SK-N-SH (cell line): ENCODE data around the gene LILRB5. TPM values are rescaled to one million over a fixed set of nuclear protein-coding genes. Genes with fewer than 3 reads are reported as not detected.
"Not testable (repeated sequence)": the region's sequence is repeated elsewhere in the genome, so short reads cannot be mapped to it uniquely, and the experiment has no call there.

Source experiments
- CTCF ChIA-PET: fragments of 300-600, 350-600 bp; formaldehyde crosslinking; extraction: SDS; loops from one replicate; lab custom pipeline; 2021; lab: Yijun Ruan, JAX
- POLR2A ChIA-PET: fragments of 350-600 bp; sonication (Branson Sonifier 250); formaldehyde crosslinking; extraction: SDS; loops from one replicate; lab custom pipeline; 2020; ENCODE audit warnings: antibody characterized with exemption, inconsistent platforms; lab: Yijun Ruan, JAX
- DNase-seq: peaks from one replicate; pipeline ENCODE4 v3.0.0; 2012
- H2AFZ ChIP-seq: fragments of 200-600 bp; sonication (generic); 2 replicates; pipeline ENCODE4 v1.8.1; 2016; ENCODE audit warnings: antibody characterized with exemption, mild to moderate bottlenecking, low read depth
- H3F3A ChIP-seq: fragments of 200-600 bp; sonication (generic); replicated peaks from 2 replicates; pipeline ENCODE3; 2016; ENCODE audit warnings: antibody characterized with exemption, mild to moderate bottlenecking; ENCODE audit not compliant: insufficient read depth
- H3K27ac ChIP-seq, 2 experiments: fragments of 200-500 bp in 1 of 2; fragments of 200-600 bp in 1 of 2; sonication (Bioruptor generic) in 1 of 2; sonication (generic), shearing (Covaris generic) in 1 of 2; 2 replicates each; pipeline versions ENCODE4 v1.5.1 to v1.6.1; 2014 to 2016; ENCODE audit warnings: low read depth in 2 of 2, inconsistent platforms in 1 of 2, low read length in 1 of 2, mild to moderate bottlenecking in 1 of 2, mixed read lengths in 1 of 2
- H3K27me3 ChIP-seq: fragments of 200-600 bp; sonication (generic), shearing (Covaris generic); 2 replicates; pipeline ENCODE4 v1.6.1; 2016; ENCODE audit warnings: mixed run types; ENCODE audit not compliant: insufficient read depth
- H3K36me3 ChIP-seq, 2 experiments: fragments of 200-500 bp in 1 of 2; fragments of 200-600 bp in 1 of 2; sonication (Bioruptor generic) in 1 of 2; sonication (generic) in 1 of 2; replicated peaks in 1 of 2; 2 replicates each; pipeline versions ENCODE3 to v1.5.1; 2014 to 2016; ENCODE audit warnings: low read length in 1 of 2, mild to moderate bottlenecking in 1 of 2; ENCODE audit not compliant: insufficient read depth in 2 of 2, control insufficient read depth in 1 of 2
- H3K4me1 ChIP-seq, 2 experiments: fragments of 200-500 bp in 1 of 2; fragments of 200-600 bp in 1 of 2; sonication (Bioruptor generic) in 1 of 2; sonication (generic), shearing (Covaris generic) in 1 of 2; 2 replicates each; pipeline versions ENCODE4 v1.5.1 to v1.6.1; 2014 to 2016; ENCODE audit warnings: low read depth in 1 of 2, low read length in 1 of 2, mixed run types in 1 of 2; ENCODE audit not compliant: insufficient read depth in 2 of 2, control insufficient read depth in 1 of 2
- H3K4me2 ChIP-seq: fragments of 200-600 bp; sonication (generic), shearing (Covaris generic); 2 replicates; pipeline ENCODE4 v1.6.1; 2017; ENCODE audit warnings: mixed run types
- H3K4me3 ChIP-seq, 2 experiments: fragments of 200-500 bp in 1 of 2; fragments of 200-600 bp in 1 of 2; sonication (Bioruptor generic) in 1 of 2; sonication (generic), shearing (Covaris generic) in 1 of 2; 2 replicates each; pipeline versions ENCODE4 v1.5.1 to v1.8.1; 2014 to 2016; ENCODE audit warnings: low read depth in 2 of 2, inconsistent platforms in 1 of 2, low read length in 1 of 2, mild to moderate bottlenecking in 1 of 2, mixed read lengths in 1 of 2, moderate library complexity in 1 of 2
- H3K79me2 ChIP-seq: fragments of 200-600 bp; sonication (generic); 2 replicates; pipeline ENCODE4 v1.8.1; 2017; ENCODE audit warnings: mild to moderate bottlenecking; ENCODE audit not compliant: insufficient read depth
- H3K9ac ChIP-seq: fragments of 200-600 bp; sonication (generic); 2 replicates; pipeline ENCODE4 v1.6.1; 2017; ENCODE audit warnings: mixed run types
- H3K9me2 ChIP-seq: fragments of 200-600 bp; sonication (generic); 2 replicates; pipeline ENCODE4 v1.6.1; 2017; ENCODE audit warnings: mixed run types
- H3K9me3 ChIP-seq: fragments of 200-600 bp; sonication (generic); 2 replicates; pipeline ENCODE4 v1.6.1; 2017; ENCODE audit warnings: mixed run types, mild to moderate bottlenecking, moderate library complexity
- H4K20me1 ChIP-seq: fragments of 200-600 bp; sonication (generic); 2 replicates; pipeline ENCODE4 v1.6.1; 2017; ENCODE audit warnings: mild to moderate bottlenecking, mixed run types; ENCODE audit not compliant: insufficient read depth
- CHD2 ChIP-seq: fragments of 150-350 bp; IDR thresholded peaks from 2 replicates; pipeline ENCODE4 v1.6.1; 2018; ENCODE audit warnings: low read length; ENCODE audit not compliant: partially characterized antibody
- CTCF ChIP-seq: fragments of 200-600 bp; sonication (generic); IDR thresholded peaks from 2 replicates; pipeline ENCODE4 v1.6.1; 2017; ENCODE audit warnings: antibody characterized with exemption, mild to moderate bottlenecking, moderate library complexity
- EP300 ChIP-seq, 2 experiments: IDR thresholded peaks; 2 replicates each; pipeline versions ENCODE4 v1.4.0 to v1.6.1; 2012; ENCODE audit warnings: borderline replicate concordance in 1 of 2, low read depth in 1 of 2, low read length in 1 of 2
- FOXJ3 ChIP-seq: sonication (generic); formaldehyde crosslinking; IDR thresholded peaks from 2 replicates; pipeline ENCODE4 v1.5.1; 2020; ENCODE audit warnings: mild to moderate bottlenecking, missing genetic modification reagents
- FOXM1 ChIP-seq: IDR thresholded peaks from 2 replicates; pipeline ENCODE4 v1.4.0; 2012; ENCODE audit warnings: low read depth, mild to moderate bottlenecking
- GABPA ChIP-seq: IDR thresholded peaks from 2 replicates; pipeline ENCODE4 v1.4.0; 2012; ENCODE audit warnings: low read depth, mild to moderate bottlenecking
- JUND ChIP-seq: IDR thresholded peaks from 2 replicates; pipeline ENCODE4 v1.4.0; 2012
- MXI1 ChIP-seq: IDR thresholded peaks from 2 replicates; pipeline ENCODE4 v1.6.1; 2012; ENCODE audit warnings: mild to moderate bottlenecking, low read depth, low read length, improper control_type of control experiment
- NFIC ChIP-seq: IDR thresholded peaks from 2 replicates; pipeline ENCODE4 v1.4.0; 2012; ENCODE audit warnings: borderline replicate concordance
- RCOR1 ChIP-seq: fragments of 150-350 bp; IDR thresholded peaks from 2 replicates; pipeline ENCODE4 v1.6.1; 2017; ENCODE audit warnings: antibody characterized with exemption, low read length
- REST ChIP-seq: IDR thresholded peaks from 2 replicates; pipeline ENCODE4 v1.6.1; 2012; ENCODE audit warnings: mild to moderate bottlenecking, low read depth, low read length, moderate library complexity
- RXRA ChIP-seq: IDR thresholded peaks from 2 replicates; pipeline ENCODE4 v1.4.0; 2012; ENCODE audit warnings: low read depth, mild to moderate bottlenecking, borderline replicate concordance
- SIN3A ChIP-seq: IDR thresholded peaks from 2 replicates; pipeline ENCODE4 v1.6.1; 2012; ENCODE audit warnings: low read depth, mild to moderate bottlenecking, low read length, moderate library complexity, borderline replicate concordance
- TCF12 ChIP-seq: IDR thresholded peaks from 2 replicates; pipeline ENCODE4 v1.4.0; 2012
- YY1 ChIP-seq: IDR thresholded peaks from 2 replicates; pipeline ENCODE4 v1.4.0; 2012; ENCODE audit warnings: low read depth, mild to moderate bottlenecking
- WGBS: methylation state at CpG from one replicate; pipeline ENCODE4 v1.1.6; 2017; ENCODE audit warnings: low lambda C conversion rate; 5-methylcytosine and 5-hydroxymethylcytosine counted together
- polyA plus RNA-seq, 3 experiments: library from polyadenylated mRNA; depleted of rRNA; stranded (reverse); fragments of >200 nt; gene quantifications; 2 replicates each; pipeline ENCODE4 v1.2.3, GENCODE V29; 2012
- TF ChIP-seq, protein P1 (sequence below): fragments of 150-350 bp; IDR thresholded peaks from 2 replicates; pipeline ENCODE4 v1.6.1; 2017; ENCODE audit warnings: antibody characterized with exemption, low read length, low read depth, borderline replicate concordance
- TF ChIP-seq, protein P2 (sequence below): IDR thresholded peaks from 2 replicates; pipeline ENCODE4 v1.4.0; 2012; ENCODE audit warnings: low read depth, borderline replicate concordance
- TF ChIP-seq, protein P3 (sequence below): IDR thresholded peaks from 2 replicates; pipeline ENCODE4 v1.4.0; 2012; ENCODE audit warnings: low read depth, borderline replicate concordance

Gene LILRB5
- polyA plus RNA-seq, 1 of the 3 experiments (the other 2 are of a cell fraction) = not detected

DNA sequence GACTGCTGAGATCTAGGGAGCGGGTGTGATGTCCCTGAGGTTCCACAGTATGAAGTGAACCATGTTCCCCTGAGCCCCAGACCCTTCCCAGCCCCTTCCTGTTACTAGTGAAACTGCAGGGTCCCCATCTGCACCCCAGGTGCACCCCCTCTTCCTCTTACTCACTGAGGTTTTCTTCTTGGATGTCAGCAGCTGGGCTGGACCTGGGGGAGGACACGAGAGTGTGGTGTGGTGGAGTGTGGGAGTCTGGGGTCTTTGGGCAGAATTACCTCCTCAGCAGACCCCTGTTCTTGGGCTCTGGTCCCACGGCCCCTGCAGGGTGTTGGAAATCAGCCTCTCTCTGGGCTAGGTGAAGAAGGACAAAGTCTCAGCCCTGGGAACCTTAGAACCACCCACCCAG is 11.1 kb downstream of the LILRB5 start:
- Histone ChIP-seq H3K4me2 (no peak overlapping the region), H3K9me2 (no peaks in the 10 kb centered on the region), H3K27me3 (peaks cover 49% of the 10 kb centered on the region; the same call in 1 of the 2 replicates), H3K79me2 (no peaks in the 10 kb centered on the region), H2AFZ (no peak overlapping the region), H3K9me3 (no peaks in the 10 kb centered on the region), H3K9ac (no peak overlapping the region), H4K20me1 (no peaks in the 10 kb centered on the region), H3K27ac (no peak overlapping the region), H3K4me3 (no peak overlapping the region), H3F3A (peaks cover 4% of the 10 kb centered on the region), H3K4me1 (no peaks in the 10 kb centered on the region), H3K36me3 (no peaks in the 10 kb centered on the region)
- no peak for TF ChIP-seq RXRA
- no peak for TF ChIP-seq CTCF
- no peak for TF ChIP-seq REST
- no peak for TF ChIP-seq GABPA
- TF ChIP-seq JUND = no peak
- TF ChIP-seq, protein P1, sequence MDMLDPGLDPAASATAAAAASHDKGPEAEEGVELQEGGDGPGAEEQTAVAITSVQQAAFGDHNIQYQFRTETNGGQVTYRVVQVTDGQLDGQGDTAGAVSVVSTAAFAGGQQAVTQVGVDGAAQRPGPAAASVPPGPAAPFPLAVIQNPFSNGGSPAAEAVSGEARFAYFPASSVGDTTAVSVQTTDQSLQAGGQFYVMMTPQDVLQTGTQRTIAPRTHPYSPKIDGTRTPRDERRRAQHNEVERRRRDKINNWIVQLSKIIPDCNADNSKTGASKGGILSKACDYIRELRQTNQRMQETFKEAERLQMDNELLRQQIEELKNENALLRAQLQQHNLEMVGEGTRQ = no peak
- no peak for TF ChIP-seq NFIC
- no peak for TF ChIP-seq YY1
- no peak for TF ChIP-seq CHD2
- TF ChIP-seq FOXM1 = no peak
- no peak for TF ChIP-seq MXI1
- no peak for TF ChIP-seq TCF12
- no peak for TF ChIP-seq EP300 (IDR thresholded peaks at IDR 0.05; ENCODE audit: borderline replicate concordance in 1 of 2, low read depth in 1 of 2, low read length in 1 of 2)
- no peak for TF ChIP-seq FOXJ3 (CRISPR knock-in tag)
- TF ChIP-seq, protein P2, sequence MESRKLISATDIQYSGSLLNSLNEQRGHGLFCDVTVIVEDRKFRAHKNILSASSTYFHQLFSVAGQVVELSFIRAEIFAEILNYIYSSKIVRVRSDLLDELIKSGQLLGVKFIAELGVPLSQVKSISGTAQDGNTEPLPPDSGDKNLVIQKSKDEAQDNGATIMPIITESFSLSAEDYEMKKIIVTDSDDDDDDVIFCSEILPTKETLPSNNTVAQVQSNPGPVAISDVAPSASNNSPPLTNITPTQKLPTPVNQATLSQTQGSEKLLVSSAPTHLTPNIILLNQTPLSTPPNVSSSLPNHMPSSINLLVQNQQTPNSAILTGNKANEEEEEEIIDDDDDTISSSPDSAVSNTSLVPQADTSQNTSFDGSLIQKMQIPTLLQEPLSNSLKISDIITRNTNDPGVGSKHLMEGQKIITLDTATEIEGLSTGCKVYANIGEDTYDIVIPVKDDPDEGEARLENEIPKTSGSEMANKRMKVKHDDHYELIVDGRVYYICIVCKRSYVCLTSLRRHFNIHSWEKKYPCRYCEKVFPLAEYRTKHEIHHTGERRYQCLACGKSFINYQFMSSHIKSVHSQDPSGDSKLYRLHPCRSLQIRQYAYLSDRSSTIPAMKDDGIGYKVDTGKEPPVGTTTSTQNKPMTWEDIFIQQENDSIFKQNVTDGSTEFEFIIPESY = no peak
- no peak for TF ChIP-seq SIN3A
- TF ChIP-seq, protein P3, sequence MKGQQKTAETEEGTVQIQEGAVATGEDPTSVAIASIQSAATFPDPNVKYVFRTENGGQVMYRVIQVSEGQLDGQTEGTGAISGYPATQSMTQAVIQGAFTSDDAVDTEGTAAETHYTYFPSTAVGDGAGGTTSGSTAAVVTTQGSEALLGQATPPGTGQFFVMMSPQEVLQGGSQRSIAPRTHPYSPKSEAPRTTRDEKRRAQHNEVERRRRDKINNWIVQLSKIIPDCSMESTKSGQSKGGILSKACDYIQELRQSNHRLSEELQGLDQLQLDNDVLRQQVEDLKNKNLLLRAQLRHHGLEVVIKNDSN = no peak
- TF ChIP-seq RCOR1 = no peak
- 0% methylated on average over 1 of the region's 3 CpGs for WGBS
- ChIA-PET CTCF (interaction anchor here (0.6 kb wide), 1 partner anchor 611 kb away, joined by 3 read pairs; no protein-coding TSS in a partner anchor), POLR2A (no interaction called here)
- DNase-seq = no peak

GRCh38 chr19:54243809-54244208 is 13.3 kb downstream of the LILRB5 start:
- H3K9me2 ChIP-seq, H4K20me1 ChIP-seq, H3K79me2 ChIP-seq, POLR2A ChIA-PET, H3F3A ChIP-seq, H3K36me3 ChIP-seq, H3K27ac ChIP-seq, CTCF ChIA-PET, DNase-seq, H3K9ac ChIP-seq, H3K9me3 ChIP-seq, H3K4me2 ChIP-seq, H2AFZ ChIP-seq, H3K4me1 ChIP-seq, H3K4me3 ChIP-seq: not testable (repeated sequence)
- WGBS = 0% methylated on average over 2 of the region's 8 CpGs
- H3K27me3 ChIP-seq = peaks cover 45% of the 10 kb centered on the region
